ENCODE data around the gene BLOC1S6. TPM values are rescaled to one million over a fixed set of nuclear protein-coding genes. Genes with fewer than 3 reads are reported as not detected.

The BLOC1S6 gene
- 10 to 100 TPM; 47.6 to 54.4 TPM for total RNA-seq

DNA sequence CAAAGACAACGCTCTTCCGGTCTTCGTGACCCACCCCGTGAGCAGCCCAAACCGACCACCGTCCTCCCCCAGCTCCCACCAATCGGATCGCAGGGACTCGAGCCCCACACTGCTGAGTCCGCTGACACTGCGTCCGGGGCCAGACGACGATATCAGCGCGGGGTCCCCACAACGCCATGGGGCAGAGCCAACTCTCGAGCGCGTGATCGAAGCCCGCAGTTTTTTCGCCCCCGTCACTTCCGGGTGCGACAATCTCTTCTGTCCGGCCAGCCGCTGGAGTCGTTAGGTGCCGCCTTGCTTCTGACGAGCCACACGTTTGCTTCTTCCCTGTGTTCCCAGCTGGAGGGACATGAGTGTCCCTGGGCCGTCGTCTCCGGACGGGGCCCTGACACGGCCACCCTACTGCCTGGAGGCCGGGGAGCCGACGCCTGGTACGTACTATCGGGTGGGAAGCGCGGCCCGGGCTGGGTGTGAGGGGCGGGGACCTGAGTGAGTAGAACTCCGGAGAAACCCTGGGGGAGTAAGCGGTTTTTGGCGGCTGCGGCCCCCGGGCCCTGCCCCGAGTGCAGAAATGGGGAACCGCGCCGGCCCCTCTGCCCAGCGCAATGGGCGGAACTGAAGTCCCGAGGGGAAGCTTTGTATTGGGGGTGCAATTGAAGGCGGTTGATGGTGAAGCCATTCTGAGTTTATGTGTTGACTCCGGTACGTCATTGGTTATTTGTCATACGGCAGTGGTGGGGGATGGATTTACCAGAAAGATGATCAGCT is at the start of gene BLOC1S6:
BLOC1S6 (plus strand) TSS at position 285 of the 768 bp plus-strand sequence; CDS start at position 350, 65 bp downstream.
- CTCF ChIA-PET = interaction anchor here (0.7 to 2.0 kb wide), 10 partner anchors 27 to 424 kb away, joined by 3 to 9 read pairs (median 4); partner anchors contain the start of gene SQOR
- POLR2A ChIA-PET = interaction anchor here (0.6 to 2.7 kb wide), 7 partner anchors 27 to 185 kb away, joined by 3 to 19 read pairs (median 4); a partner anchor contains a TSS

DNA sequence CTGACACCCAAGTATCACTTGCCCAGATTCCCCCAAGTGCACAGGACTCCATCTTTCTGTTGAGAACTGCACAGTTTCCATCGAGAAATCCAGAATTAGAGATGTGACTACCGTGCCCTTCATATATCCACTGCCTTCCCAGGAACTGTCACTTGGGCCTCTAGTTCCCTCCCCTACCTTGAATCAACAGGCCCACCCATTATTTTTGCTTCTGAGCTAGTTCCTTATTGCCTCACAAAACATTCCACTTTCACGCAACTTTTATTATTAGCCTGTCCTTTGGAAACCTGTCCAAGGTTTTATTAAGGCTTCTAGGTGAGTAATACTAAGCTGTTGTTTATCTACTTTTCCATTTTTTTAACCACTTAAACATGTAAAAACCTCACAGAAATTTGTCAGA is 47.5 kb upstream of the BLOC1S6 start:
- POLR2A ChIA-PET = no interaction called here
- CTCF ChIA-PET = interaction anchor here (0.7 kb wide), 1 partner anchor 39 kb away, joined by 3 read pairs; no protein-coding TSS in a partner anchor

DNA sequence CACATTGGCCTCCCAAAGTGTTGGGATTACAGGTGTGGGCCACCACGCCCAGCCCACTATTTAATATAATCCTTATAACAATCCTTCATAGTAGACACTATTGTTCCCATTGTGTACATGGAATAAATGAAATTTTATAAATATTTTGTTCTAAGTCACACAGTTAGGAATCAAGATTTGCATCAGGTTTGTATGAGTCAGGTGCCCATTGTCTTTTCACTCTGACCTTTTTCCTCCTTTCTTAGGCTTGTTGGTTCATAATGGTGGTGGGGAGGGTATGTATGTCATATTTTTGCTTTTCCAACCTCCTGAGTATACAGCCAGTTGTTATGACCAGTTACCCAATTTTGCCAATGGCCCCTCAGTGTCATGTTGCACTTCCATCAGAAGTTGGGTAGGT is 46.6 kb upstream of the BLOC1S6 start:
- POLR2A ChIA-PET = no interaction called here
- CTCF ChIA-PET = no interaction called here

DNA sequence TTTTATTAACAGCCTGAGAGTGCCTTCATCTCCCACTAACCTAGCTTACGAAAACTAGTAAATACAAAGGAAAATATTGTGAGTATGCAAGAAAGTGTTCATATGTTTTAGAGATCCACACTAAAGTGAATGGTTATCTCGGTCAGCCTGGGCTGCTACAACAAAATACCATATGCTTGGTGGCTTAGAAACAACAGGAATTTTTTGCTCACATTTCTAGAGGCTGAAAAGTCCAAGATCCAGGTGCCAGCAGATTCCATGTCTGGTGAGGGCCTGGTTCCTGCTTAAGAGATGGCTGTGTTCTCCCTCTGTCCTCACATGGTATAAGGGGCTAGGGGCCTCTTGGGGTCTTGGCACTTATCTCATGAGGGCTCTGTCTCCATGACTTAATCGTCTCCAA is 44.1 kb upstream of the BLOC1S6 start:
- ChIA-PET POLR2A (no interaction called here), CTCF (no interaction called here)

DNA sequence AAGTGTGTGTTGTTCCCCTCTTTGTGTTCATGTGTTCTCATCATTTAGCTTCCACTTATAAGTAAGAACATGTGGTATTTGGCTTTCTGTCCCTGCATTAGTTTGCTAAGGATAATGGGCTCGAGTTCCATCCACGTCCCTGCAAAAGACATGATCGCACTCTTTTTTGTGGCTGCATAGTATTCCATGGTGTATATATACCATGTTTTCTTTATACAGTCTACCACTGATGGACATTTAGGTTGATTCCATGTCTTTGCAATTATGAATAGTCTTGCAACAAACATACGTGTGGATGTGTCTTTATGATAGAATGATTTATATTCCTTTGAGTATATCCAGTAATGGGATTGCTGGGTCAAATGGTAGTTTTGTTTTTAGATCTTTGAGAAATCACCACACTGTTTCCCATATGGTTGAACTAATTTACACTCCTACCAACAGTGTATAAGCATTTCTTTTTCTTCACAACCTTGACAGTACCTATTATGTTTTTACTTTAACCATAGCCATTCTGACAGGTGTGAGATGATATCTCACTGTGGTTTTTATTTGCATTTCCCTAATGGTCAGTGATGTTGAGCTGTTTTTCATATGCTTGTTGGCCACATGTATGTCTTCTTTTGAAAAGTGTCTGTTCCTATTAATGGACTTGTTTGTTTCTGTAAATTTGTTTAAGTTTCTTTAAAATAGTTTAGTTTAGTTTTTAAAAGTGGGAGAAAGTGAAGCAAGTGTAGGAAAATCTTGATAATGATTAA is 42.7 kb upstream of the BLOC1S6 start:
- CTCF ChIA-PET = interaction anchor here (0.7 kb wide), 1 partner anchor 114 kb away, joined by 3 read pairs; no protein-coding TSS in a partner anchor

GRCh38 chr15:45546789-45547188 is 40.4 kb upstream of the BLOC1S6 start:
- ChIA-PET CTCF (no interaction called here), POLR2A (no interaction called here)

More for the DNA sequence above, 42.7 kb upstream of the BLOC1S6 start:
- POLR2A ChIA-PET = no interaction called here

GRCh38 chr15:45548753-45549520 is 38.2 kb upstream of the BLOC1S6 start:
- CTCF ChIA-PET = no interaction called here
- POLR2A ChIA-PET = interaction anchor here (1.1 kb wide), 1 partner anchor 11 kb away, joined by 4 read pairs; no protein-coding TSS in a partner anchor

GRCh38 chr15:45549541-45550220 is 37.5 kb upstream of the BLOC1S6 start:
- CTCF ChIA-PET = no interaction called here
- POLR2A ChIA-PET = interaction anchor here (1.1 kb wide), 1 partner anchor 10 kb away, joined by 4 read pairs; no protein-coding TSS in a partner anchor

DNA sequence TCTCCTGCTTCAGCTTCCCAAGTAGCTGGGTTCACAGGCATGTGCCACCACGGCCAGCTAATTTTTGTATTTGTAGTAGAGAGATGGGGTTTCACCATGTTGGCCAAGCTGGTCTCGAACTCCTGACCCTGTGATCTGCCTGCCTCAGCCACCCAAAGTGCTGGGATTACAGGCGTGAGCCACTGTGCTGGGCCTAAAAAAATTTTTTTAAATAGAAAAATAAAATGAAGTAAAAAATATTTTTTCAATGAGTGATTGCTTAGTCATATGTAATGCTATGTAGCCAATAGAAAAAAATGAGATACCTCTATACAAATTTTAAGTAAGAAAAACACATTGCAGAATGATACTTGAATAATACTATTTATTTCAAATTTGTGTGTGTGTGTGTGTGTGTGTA is 36.7 kb upstream of the BLOC1S6 start:
- POLR2A ChIA-PET = no interaction called here
- CTCF ChIA-PET = no interaction called here

- POLR2A ChIA-PET = no interaction called here
- CTCF ChIA-PET = no interaction called here
These were observed 35.5 kb upstream of the BLOC1S6 start for GRCh38 chr15:45551676-45552075.

DNA sequence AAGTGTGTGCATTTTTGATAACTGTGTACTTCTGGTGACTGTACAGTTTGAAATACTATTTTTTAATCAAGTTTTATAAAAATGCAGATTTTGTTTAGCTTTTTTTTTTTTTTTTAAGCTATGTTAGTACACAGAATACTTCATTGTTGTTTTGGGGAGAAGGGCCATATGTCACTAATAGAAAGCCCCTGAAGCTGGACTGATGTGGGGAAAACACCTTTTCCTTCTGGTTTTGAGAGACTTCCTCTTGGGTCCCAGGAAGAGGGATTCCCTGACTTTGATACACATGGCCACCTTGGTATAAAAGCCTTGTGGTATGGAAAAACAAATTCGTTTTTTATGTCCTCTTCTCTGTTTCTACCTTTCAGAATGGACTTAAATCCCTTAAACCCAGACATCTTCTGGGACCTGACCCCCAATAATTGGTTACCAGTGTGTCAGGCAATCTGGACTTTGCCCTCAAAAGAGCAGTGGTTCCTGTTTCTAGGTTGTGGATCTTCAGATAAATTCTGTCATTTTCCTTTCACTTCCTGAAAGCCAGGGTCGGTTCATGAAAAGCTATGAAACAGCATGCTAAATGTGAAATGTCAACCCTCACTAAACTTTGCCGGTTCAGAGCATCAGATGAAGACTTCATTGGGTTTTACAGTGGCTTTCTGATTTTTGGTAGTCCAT is 31.1 kb upstream of the BLOC1S6 start:
- CTCF ChIA-PET = no interaction called here
- POLR2A ChIA-PET = no interaction called here

DNA sequence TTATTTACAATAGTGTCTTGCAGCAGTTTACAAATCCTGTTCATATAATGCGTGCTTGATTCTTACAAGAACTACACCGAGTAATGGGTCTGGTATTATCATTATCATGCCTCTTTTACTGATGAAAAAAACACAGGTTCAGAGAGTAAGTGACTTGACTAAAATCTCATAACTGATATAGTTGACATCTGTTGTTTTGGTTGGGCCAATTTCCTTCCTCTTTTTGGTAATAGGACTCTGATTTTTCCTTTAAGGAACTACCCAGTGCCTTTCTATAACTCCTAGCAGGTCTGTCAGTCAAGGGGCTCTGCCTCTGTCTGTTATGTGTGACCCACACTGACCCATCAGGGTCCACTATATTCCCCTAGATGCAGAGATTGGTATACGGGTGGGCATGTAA is 14.6 kb upstream of the BLOC1S6 start:
- CTCF ChIA-PET = interaction anchor here (0.7 kb wide), 1 partner anchor 322 kb away, joined by 3 read pairs; no protein-coding TSS in a partner anchor

DNA sequence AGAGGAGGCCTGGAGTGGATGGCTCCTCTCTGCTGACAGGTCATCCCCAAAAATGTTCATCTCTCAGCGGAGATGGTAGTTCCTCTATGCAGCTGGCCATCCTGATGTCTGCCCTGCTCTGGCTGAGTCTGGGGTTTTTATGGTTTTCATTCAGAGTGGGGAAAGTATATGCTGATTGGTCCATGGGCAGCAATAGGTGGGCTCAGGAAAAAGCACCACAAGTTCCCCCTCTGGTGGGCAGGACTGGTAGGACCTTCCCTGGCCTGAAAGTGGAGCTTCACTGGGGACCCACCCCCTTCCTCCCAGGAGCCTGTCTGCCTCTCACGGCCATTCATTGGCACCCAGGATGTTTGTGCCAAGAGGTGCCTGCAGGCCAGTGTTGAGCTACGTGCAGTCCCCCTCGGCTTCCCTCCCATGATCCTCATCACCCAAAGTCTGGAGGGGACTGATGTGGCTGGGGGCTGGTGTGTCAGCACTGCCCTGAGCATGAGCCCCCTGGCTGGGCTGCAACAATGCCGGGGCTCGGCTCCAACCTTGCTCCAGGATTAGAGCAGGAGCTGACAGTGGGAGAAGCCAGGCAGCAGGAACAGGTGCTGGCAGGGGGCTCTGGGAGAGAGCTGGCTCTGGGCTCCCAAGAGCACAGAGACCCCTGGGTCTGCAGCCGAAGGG is 13.1 kb upstream of the BLOC1S6 start:
- ChIA-PET POLR2A (no interaction called here), CTCF (interaction anchor here (1.0 kb wide), 1 partner anchor 42 kb away, joined by 3 read pairs; no protein-coding TSS in a partner anchor)

More for the DNA sequence above, 14.6 kb upstream of the BLOC1S6 start:
- POLR2A ChIA-PET = no interaction called here

DNA sequence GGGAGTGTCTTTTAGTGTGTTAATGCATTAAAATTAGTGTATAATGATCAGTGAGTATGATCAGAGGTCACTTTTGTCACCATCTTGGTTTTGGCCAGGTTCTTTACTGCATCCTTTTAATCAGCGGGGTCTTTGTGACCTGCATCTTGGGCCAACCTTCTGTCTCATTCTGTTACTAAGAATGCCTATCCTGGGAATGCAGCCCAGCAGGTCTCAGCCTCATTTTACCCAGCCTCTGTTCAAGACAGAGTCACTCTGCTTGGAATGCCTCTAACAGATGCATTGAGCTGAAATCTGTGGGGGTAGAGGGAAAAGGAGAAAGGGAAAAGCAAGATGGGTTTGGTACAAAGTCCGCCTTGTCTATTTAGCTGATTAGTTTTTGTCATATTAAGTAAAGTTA is 5.3 kb upstream of the BLOC1S6 start:
- ChIA-PET POLR2A (no interaction called here), CTCF (no interaction called here)

DNA sequence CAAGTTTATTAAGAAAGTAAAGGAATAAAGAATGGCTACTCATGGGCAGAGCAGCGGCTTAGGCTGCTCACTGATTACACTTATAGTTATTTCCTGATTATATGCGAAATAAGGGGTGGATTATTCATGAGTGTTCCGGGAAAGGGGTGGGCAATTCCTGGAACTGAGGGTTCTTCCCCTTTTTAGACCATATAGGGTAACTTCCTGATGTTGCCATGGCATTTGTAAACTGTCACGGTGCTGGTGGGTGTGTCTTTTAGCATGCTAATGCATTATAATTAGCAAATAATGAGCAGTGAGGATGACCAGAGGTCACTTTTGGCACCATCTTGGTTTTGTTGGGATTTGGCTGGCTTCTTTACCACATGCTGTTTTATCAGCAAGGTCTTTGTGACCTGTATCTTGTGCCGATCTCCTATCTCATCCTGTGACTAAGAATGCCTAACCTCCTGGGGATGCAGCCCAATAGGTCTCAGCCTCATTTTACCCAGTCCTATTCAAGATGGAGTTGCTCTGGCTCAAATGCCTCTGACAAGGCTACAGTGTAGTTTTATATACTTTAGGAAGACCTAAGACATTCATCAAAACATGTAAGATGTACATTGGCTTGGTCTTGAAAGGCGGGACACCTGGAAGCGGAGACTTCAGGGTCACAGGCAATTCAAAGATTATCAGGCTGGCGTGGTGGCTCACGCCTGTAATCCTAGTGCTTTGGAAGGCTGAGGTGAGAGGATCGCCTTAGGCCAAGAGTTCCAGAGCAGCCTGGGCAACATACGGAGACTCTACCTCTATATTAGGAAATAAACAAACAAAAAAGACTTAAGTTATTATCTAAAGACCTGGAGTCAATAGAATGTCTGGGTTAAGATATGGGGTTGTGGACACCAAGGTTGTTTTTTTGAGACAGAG is 3.2 kb upstream of the BLOC1S6 start:
- CTCF ChIA-PET = no interaction called here
- POLR2A ChIA-PET = no interaction called here

- CTCF ChIA-PET = interaction anchor here (0.7 to 1.0 kb wide), 2 partner anchors 116 to 127 kb away, joined by 3 read pairs; no protein-coding TSS in a partner anchor
- POLR2A ChIA-PET = interaction anchor here (2.7 kb wide), 1 partner anchor 183 kb away, joined by 19 read pairs; a partner anchor contains a TSS
These were observed 1.9 kb upstream of the BLOC1S6 start for GRCh38 chr15:45585069-45585791.
